Endothelial cell (in vitro differentiated cells): ENCODE results near the gene SERPINA6. TPM values are rescaled to one million over a fixed set of nuclear protein-coding genes. Genes with fewer than 3 reads are reported as not detected.

Source experiments
- DNase-seq: peaks from one replicate; pipeline ENCODE4 v3.0.0; 2021; ENCODE audit warnings: low spot score
- H3K27ac Mint-ChIP-seq: one replicate; pipeline ENCODE4 v1.8.0; 2021; ENCODE audit warnings: mixed read lengths, inconsistent platforms; ENCODE audit not compliant: unreplicated experiment
- H3K27me3 Mint-ChIP-seq: one replicate; pipeline ENCODE4 v1.8.0; 2021; ENCODE audit warnings: mild to moderate bottlenecking, moderate library complexity, mixed read lengths, inconsistent platforms; ENCODE audit not compliant: unreplicated experiment
- H3K36me3 Mint-ChIP-seq: one replicate; pipeline ENCODE4 v1.8.0; 2021; ENCODE audit warnings: mild to moderate bottlenecking, low read depth, mixed read lengths, inconsistent platforms; ENCODE audit not compliant: unreplicated experiment
- H3K4me1 Mint-ChIP-seq: one replicate; pipeline ENCODE4 v1.8.0; 2021; ENCODE audit warnings: mild to moderate bottlenecking, mixed read lengths, inconsistent platforms; ENCODE audit not compliant: unreplicated experiment
- H3K4me3 Mint-ChIP-seq: one replicate; pipeline ENCODE4 v1.8.0; 2021; ENCODE audit warnings: mild to moderate bottlenecking, mixed read lengths, inconsistent platforms; ENCODE audit not compliant: unreplicated experiment
- H3K9me3 Mint-ChIP-seq: one replicate; pipeline ENCODE4 v1.8.0; 2021; ENCODE audit warnings: mixed read lengths, inconsistent platforms; ENCODE audit not compliant: unreplicated experiment
- total RNA-seq: library from RNA; stranded (reverse); fragmentation: NEBNext Ultra II Directional; extraction: Animal tissue kit (Norgen Biotek cat#: 25700); gene quantifications from one replicate; pipeline ENCODE4 v1.2.1, GENCODE V29; 2021; ENCODE audit not compliant: unreplicated experiment
- TF ChIP-seq, protein P1 (sequence below): fragments of 200-600 bp; sonication (generic); IDR thresholded peaks from one replicate; pipeline ENCODE4 v1.5.0; 2021; ENCODE audit warnings: antibody characterized with exemption; ENCODE audit not compliant: unreplicated experiment

The SERPINA6 gene
- total RNA-seq, 1 donor from 2014 or later: not detected

DNA sequence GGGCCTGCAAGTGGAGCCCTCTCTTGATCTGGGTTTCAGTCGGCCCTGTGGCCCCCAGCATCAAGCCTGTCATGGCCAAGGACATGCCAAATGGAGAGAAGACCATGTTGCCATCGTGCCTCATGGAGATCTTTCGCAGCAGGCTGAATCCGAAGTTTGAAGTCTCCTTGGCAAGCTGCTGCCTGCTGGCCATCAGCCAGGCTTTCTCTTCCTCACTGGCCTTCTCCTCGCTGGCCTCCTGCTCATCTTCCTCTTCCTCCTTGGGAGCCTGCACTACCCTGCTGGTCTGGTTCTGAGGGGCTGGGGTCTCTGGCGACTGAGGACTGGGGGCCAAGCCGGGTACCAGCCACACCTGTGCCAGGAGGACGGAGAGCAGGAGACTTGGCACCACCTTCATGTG, 32.9 kb downstream of the SERPINA6 start:
- TF ChIP-seq, protein P1, sequence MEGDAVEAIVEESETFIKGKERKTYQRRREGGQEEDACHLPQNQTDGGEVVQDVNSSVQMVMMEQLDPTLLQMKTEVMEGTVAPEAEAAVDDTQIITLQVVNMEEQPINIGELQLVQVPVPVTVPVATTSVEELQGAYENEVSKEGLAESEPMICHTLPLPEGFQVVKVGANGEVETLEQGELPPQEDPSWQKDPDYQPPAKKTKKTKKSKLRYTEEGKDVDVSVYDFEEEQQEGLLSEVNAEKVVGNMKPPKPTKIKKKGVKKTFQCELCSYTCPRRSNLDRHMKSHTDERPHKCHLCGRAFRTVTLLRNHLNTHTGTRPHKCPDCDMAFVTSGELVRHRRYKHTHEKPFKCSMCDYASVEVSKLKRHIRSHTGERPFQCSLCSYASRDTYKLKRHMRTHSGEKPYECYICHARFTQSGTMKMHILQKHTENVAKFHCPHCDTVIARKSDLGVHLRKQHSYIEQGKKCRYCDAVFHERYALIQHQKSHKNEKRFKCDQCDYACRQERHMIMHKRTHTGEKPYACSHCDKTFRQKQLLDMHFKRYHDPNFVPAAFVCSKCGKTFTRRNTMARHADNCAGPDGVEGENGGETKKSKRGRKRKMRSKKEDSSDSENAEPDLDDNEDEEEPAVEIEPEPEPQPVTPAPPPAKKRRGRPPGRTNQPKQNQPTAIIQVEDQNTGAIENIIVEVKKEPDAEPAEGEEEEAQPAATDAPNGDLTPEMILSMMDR: no peak
- Mint-ChIP-seq H3K9me3 (no peaks in the 10 kb centered on the region), H3K27ac (no peak overlapping the region), H3K36me3 (no peaks in the 10 kb centered on the region), H3K27me3 (peaks cover 2% of the 10 kb centered on the region), H3K4me3 (no peak overlapping the region), H3K4me1 (peaks cover 10% of the 10 kb centered on the region)
- DNase-seq: no peak

DNA sequence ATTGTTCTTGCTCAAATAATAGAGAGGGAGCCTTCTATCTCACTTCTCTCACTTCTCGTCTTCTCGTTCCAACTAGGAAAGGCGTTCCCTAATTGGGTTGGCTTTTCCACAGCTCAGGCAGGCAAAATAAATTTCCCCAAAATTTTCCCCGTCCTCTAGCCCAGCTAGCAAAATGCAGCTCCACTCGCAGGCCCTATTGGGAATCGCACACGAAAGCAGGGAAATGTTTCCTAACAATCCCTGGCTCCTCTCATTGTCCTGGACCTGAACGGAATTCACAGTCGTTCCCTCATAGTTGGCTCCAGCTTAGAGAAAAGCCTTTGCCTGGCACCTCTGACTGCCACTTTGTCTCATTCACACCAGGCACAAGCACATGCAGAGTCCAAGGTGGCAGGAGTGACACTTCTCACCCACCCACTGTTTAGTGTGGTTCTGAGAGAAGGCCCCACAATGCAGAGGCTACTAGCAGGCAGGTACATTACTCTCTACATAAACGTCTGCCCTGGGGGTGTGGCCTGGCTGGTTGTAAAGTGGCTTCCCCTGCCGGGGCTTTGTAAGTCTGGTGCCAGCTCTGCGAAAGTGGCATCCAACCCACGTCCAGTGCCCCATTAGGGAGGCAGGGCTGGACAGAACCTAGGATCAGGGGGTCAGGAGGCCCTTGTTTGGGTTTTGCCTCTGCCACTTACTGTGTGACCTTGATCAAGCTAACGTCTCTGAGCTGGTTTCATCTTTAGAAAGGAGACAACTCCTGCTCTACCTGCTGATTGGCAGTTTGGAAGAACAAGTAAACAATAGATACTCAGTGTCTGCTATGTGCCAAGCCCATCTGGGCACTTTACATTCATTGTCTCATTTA, 34.3 kb downstream of the SERPINA6 start:
- no peaks in the 10 kb centered on the region for H3K36me3 Mint-ChIP-seq
- no peaks in the 10 kb centered on the region for H3K9me3 Mint-ChIP-seq
- H3K4me3 Mint-ChIP-seq: no peak overlapping the region

DNA sequence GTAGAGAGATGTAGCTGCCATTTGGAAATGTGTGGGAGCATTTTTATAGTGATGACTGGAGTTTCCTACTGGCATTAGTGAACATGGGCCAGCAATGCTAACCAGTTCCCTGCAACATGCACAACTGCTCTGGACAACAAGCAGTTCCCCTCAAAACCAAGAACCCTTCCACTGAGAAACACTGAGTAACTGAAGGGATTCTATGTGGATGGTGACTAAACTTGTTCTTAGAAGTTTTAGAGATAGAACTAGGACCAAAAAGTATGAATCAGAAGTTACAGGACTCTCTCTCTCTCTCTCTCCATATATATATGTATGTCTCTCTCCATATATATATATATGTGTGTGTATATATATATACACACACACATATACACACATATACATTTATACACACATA, 38.0 kb downstream of the SERPINA6 start:
- TF ChIP-seq, protein P1: no peak
- Mint-ChIP-seq H3K4me1 (peaks cover 6% of the 10 kb centered on the region), H3K4me3 (no peak overlapping the region), H3K27me3 (no peaks in the 10 kb centered on the region), H3K27ac (no peak overlapping the region), H3K36me3 (no peaks in the 10 kb centered on the region), H3K9me3 (no peaks in the 10 kb centered on the region)
- DNase-seq: no peak

More for the DNA sequence above, 34.3 kb downstream of the SERPINA6 start:
- TF ChIP-seq, protein P1: no peak
- Mint-ChIP-seq H3K4me1 (peaks cover 10% of the 10 kb centered on the region), H3K27me3 (peaks cover 2% of the 10 kb centered on the region), H3K27ac (no peak overlapping the region)
- DNase-seq: no peak

DNA sequence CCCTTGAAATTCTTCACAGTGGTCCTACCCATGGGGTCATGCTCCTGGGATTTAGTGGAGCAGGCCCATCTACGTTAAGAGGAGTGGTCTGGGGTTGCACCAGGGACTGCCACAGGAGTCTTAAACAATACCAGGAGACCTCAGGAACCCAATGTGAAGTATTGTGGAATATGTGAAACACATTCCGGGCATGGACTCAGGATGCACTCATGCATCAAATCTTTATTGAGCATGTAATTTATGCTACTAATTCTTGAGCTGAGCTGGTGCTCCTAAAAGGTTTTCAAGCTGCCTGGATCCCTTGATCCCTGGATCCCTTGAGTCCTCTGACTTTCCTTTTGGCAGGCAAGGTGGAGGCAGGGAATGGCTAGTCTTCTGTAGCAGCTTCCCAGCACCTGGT, 38.9 kb downstream of the SERPINA6 start:
- no peaks in the 10 kb centered on the region for H3K27me3 Mint-ChIP-seq
- H3K4me3 Mint-ChIP-seq: no peak overlapping the region
- TF ChIP-seq, protein P1: no peak
- H3K27ac Mint-ChIP-seq: no peak overlapping the region
- DNase-seq: no peak
- H3K36me3 Mint-ChIP-seq: no peaks in the 10 kb centered on the region
- peaks cover 6% of the 10 kb centered on the region for H3K4me1 Mint-ChIP-seq
- no peaks in the 10 kb centered on the region for H3K9me3 Mint-ChIP-seq

DNA sequence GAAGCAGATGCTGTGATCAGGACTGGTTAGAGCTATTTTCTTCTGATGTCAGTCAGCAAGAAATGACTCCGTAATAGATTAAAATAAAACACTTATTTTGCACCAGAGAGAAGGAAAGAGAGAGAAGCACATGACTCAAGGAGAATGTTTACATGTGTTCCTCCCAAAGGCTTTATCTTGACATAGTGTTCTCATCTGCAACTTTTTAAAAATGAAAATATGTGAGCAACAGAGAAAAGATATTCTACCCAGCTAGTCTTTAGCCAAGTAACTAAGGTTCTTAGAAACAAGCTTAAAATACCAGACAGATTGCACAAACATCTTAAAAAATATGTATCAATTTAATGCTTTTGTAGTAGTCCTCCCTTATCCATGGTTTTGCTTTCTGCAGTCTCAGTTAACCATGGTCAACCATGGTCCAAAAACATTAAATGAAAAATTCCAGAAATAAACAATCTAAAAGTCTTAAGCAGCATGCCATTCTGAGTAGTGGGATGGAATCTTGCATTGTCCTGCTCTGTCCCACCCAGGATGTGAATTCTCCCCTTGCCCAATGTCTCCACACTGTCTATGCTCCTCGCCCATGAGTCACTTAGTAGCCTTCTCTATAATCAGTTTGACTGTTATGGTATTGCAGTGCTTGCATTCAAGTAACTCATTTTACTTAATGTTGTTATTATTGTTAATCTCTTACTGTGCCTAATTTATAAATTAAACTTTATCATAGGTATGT, 40.0 kb downstream of the SERPINA6 start:
- Mint-ChIP-seq H3K4me1 (peaks cover 6% of the 10 kb centered on the region), H3K9me3 (no peaks in the 10 kb centered on the region), H3K4me3 (no peak overlapping the region), H3K27me3 (no peaks in the 10 kb centered on the region), H3K36me3 (no peaks in the 10 kb centered on the region), H3K27ac (no peak overlapping the region)
- TF ChIP-seq, protein P1: no peak
- DNase-seq: no peak
